Fibroblast of lung (primary cell): Measurements from ENCODE around the gene PRKACB. TPM values are rescaled to one million over a fixed set of nuclear protein-coding genes. Genes with fewer than 3 reads are reported as not detected.
A peak's percentile ranks its signal among the peaks of the same experiment; 100 is the strongest.
"Not testable (repeated sequence)": the region's sequence is repeated elsewhere in the genome, so short reads cannot be mapped to it uniquely, and the experiment has no call there.

Experiments used
- DNase-seq, 2 donors: peaks; one replicate each; pipeline versions ENCODE4 v3.0.0 to v3.0.0-alpha.2; 2010; ENCODE audit warnings: low read depth in 2 of 2
- H2AFZ ChIP-seq: 2 replicates; pipeline ENCODE4 v1.5.1; 2012; ENCODE audit warnings: low read length, control low read depth, inconsistent platforms
- H3K27ac ChIP-seq: 2 replicates; pipeline ENCODE4 v1.5.1; 2011; ENCODE audit warnings: low read length, control low read depth; ENCODE audit not compliant: insufficient read depth
- H3K27me3 ChIP-seq: 2 replicates; pipeline ENCODE4 v1.5.1; 2011; ENCODE audit warnings: mild to moderate bottlenecking, low read length; ENCODE audit not compliant: control insufficient read depth, insufficient read depth
- H3K36me3 ChIP-seq: 2 replicates; pipeline ENCODE4 v1.5.1; 2011; ENCODE audit warnings: low read length; ENCODE audit not compliant: control insufficient read depth, insufficient read depth
- H3K4me1 ChIP-seq: 2 replicates; pipeline ENCODE4 v1.5.1; 2011; ENCODE audit warnings: low read length; ENCODE audit not compliant: control insufficient read depth, insufficient read depth; ENCODE audit errors: extremely low read depth
- H3K4me2 ChIP-seq: 2 replicates; pipeline ENCODE4 v1.5.1; 2011; ENCODE audit warnings: low read length, control low read depth; ENCODE audit not compliant: insufficient read depth; ENCODE audit errors: extremely low read depth
- H3K4me3 ChIP-seq, 4 experiments: fragments of 200-600 bp in 1 of 4; sonication (generic) in 1 of 4; replicated peaks in 1 of 4; 2 replicates each; pipeline ENCODE4 v1.5.1; 2011 to 2016; ENCODE audit warnings: low read length in 4 of 4, low read depth in 3 of 4, mild to moderate bottlenecking in 3 of 4, control low read depth in 2 of 4, inconsistent platforms in 1 of 4, mixed read lengths in 1 of 4; ENCODE audit not compliant: insufficient read depth in 1 of 4; ENCODE audit errors: control extremely low read depth in 1 of 4
- H3K79me2 ChIP-seq: 2 replicates; pipeline ENCODE4 v1.5.1; 2012; ENCODE audit warnings: mild to moderate bottlenecking, low read length, inconsistent platforms; ENCODE audit not compliant: control insufficient read depth, insufficient read depth
- H3K9ac ChIP-seq: 2 replicates; pipeline ENCODE4 v1.5.1; 2011; ENCODE audit warnings: mild to moderate bottlenecking, low read length, control low read depth; ENCODE audit not compliant: insufficient read depth
- H3K9me3 ChIP-seq: 2 replicates; pipeline ENCODE4 v1.5.1; 2012; ENCODE audit warnings: low read depth, low read length; ENCODE audit not compliant: control insufficient read depth, insufficient read depth
- H4K20me1 ChIP-seq: 2 replicates; pipeline ENCODE4 v1.5.1; 2011; ENCODE audit warnings: low read length; ENCODE audit not compliant: control insufficient read depth, insufficient read depth; ENCODE audit errors: extremely low read depth
- EZH2 ChIP-seq: IDR thresholded peaks from 2 replicates; pipeline ENCODE4 v1.5.1; 2012; ENCODE audit warnings: low read length, control low read depth, mild to moderate bottlenecking; ENCODE audit errors: missing control alignments
- polyA plus RNA-seq, 2 donors: library from polyadenylated mRNA; depleted of rRNA in 1 of 2; stranded (reverse) in 1 of 2; unstranded in 1 of 2; fragments of >200 nt; gene quantifications; 2 replicates each; pipeline ENCODE4 v1.2.1, GENCODE V29; 2011 to 2012; ENCODE audit warnings: missing spikeins in 1 of 2
- total RNA-seq: library from RNA; depleted of rRNA; stranded (reverse); fragments of >200 nt; gene quantifications from 2 replicates; pipeline ENCODE4 v1.2.1, GENCODE V29; 2014
- TF ChIP-seq, protein P1 (sequence below), 2 donors: IDR thresholded peaks in 1 of 2; conservative IDR thresholded peaks in 1 of 2; 1 replicate in 1 of 2; 2 replicates in 1 of 2; pipeline ENCODE4 v1.5.1; 2011 to 2012; ENCODE audit warnings: low read length in 2 of 2, control low read depth in 1 of 2, inconsistent platforms in 1 of 2, low read depth in 1 of 2, mild to moderate bottlenecking in 1 of 2

PRKACB gene
- total and polyA plus RNA-seq, 2 donors (not counting 1 experiment from before 2014, with no cell fraction given), result 22.0 to 32.6 TPM

DNA sequence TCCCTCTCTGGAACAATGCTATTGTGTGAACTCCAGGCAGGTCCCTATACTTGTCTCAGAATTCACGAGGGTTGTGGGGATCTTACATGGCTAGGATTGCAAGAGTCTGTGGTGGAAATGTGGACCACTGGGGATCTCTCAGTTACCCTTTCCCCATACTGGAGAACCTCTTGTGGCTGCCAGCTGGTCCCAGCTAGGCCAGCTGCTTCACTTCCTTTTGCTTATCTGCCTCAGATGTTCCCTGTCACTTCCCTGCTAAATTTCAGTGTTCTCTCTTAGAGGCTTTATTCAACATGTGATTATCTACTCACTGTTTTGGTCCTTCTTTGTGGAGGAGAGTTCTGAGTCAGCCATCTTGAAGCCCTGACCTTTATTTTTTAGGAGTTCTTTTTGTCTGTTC, 81.6 kb downstream of the PRKACB start:
- Histone ChIP-seq H3K4me2 (no peak overlapping the region), H3K36me3 (no peaks in the 10 kb centered on the region), H4K20me1 (no peaks in the 10 kb centered on the region), H3K27ac (no peak overlapping the region), H3K9ac (no peak overlapping the region), H2AFZ (no peak overlapping the region), H3K9me3 (no peaks in the 10 kb centered on the region), H3K79me2 (no peaks in the 10 kb centered on the region), H3K4me3 (no peak overlapping the region), H3K27me3 (no peaks in the 10 kb centered on the region), H3K4me1 (no peaks in the 10 kb centered on the region)
- DNase-seq, result peak in 1 of 2 donors; percentile 23
- no peak for TF ChIP-seq EZH2
- TF ChIP-seq, protein P1, sequence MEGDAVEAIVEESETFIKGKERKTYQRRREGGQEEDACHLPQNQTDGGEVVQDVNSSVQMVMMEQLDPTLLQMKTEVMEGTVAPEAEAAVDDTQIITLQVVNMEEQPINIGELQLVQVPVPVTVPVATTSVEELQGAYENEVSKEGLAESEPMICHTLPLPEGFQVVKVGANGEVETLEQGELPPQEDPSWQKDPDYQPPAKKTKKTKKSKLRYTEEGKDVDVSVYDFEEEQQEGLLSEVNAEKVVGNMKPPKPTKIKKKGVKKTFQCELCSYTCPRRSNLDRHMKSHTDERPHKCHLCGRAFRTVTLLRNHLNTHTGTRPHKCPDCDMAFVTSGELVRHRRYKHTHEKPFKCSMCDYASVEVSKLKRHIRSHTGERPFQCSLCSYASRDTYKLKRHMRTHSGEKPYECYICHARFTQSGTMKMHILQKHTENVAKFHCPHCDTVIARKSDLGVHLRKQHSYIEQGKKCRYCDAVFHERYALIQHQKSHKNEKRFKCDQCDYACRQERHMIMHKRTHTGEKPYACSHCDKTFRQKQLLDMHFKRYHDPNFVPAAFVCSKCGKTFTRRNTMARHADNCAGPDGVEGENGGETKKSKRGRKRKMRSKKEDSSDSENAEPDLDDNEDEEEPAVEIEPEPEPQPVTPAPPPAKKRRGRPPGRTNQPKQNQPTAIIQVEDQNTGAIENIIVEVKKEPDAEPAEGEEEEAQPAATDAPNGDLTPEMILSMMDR (conservative IDR thresholded peaks at IDR 0.05 in 1 of 2, IDR thresholded peaks at IDR 0.05 in 1 of 2; ENCODE audit: low read depth in 1 of 2, low read length in 2 of 2), result no peak

DNA sequence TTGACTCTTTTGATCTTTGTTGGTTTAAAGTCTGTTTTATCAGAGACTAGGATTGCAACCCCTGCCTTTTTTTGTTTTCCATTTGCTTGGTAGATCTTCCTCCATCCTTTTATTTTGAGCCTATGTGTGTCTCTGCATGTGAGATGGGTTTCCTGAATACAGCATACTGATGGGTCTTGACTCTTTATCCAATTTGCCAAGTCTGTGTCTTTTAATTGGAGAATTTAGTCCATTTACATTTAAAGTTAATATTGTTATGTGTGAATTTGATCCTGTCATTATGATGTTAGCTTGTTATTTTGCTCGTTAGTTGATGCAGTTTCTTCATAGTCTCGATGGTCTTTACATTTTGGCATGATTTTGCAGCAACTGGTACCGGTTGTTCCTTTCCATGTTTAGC, 88.6 kb downstream of the PRKACB start:
- not testable (repeated sequence) for H3K79me2 ChIP-seq, DNase-seq, H3K4me2 ChIP-seq, H3K9me3 ChIP-seq, H2AFZ ChIP-seq, H4K20me1 ChIP-seq, H3K36me3 ChIP-seq, H3K4me3 ChIP-seq, H3K27ac ChIP-seq, H3K27me3 ChIP-seq, H3K4me1 ChIP-seq, H3K9ac ChIP-seq

DNA sequence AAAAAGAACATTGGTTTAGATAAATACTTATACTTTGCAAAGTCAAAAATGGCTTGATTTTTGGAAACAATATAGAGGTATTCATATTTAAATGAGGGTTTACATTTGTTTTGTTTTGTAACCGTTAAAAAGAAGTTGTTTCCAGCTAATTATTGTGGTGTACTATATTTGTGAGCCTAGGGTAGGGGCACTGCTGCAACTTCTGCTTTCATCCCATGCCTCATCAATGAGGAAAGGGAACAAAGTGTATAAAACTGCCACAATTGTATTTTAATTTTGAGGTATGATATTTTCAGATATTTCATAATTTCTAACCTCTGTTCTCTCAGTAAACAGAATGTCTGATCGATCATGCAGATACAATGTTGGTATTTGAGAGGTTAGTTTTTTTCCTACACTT, 92.2 kb downstream of the PRKACB start:
- H3K27ac ChIP-seq, result no peak overlapping the region
- DNase-seq, result no peak
- TF ChIP-seq, protein P1 (conservative IDR thresholded peaks at IDR 0.05 in 1 of 2, IDR thresholded peaks at IDR 0.05 in 1 of 2; ENCODE audit: low read depth in 1 of 2, low read length in 2 of 2), result no peak
- no peak for TF ChIP-seq EZH2
- H3K79me2 ChIP-seq, result no peaks in the 10 kb centered on the region
- H3K4me2 ChIP-seq, result no peak overlapping the region
- no peak overlapping the region for H2AFZ ChIP-seq
- no peaks in the 10 kb centered on the region for H3K4me1 ChIP-seq
- H3K9ac ChIP-seq, result no peak overlapping the region
- H3K9me3 ChIP-seq, result no peaks in the 10 kb centered on the region
- H3K27me3 ChIP-seq, result no peaks in the 10 kb centered on the region
- no peak overlapping the region for H3K4me3 ChIP-seq
- no peaks in the 10 kb centered on the region for H4K20me1 ChIP-seq
- H3K36me3 ChIP-seq, result no peaks in the 10 kb centered on the region
